ENCODE results near the gene CFAP251. TPM values are rescaled to one million over a fixed set of nuclear protein-coding genes. Genes with fewer than 3 reads are reported as not detected.
A peak's percentile ranks its signal among the peaks of the same experiment; 100 is the strongest.

The CFAP251 gene
- total RNA-seq, 1 experiment from 2014 or later: 23.5 TPM

GRCh38 chr12:121963341-121964018 lies 45.1 kb downstream of the CFAP251 start:
- no peak overlapping the region for H3K4me3 Mint-ChIP-seq (ENCODE audit: unreplicated experiment)
- TF ChIP-seq CTCF (IDR thresholded peaks at IDR 0.05; ENCODE audit: unreplicated experiment): no peak
- no peaks in the 10 kb centered on the region for H3K27me3 Mint-ChIP-seq (ENCODE audit: insufficient read depth, unreplicated experiment)
- POLR2A ChIA-PET: interaction anchor here (0.6 to 1.1 kb wide), 2 partner anchors 28 to 702 kb away, joined by 3 read pairs; no protein-coding TSS in a partner anchor
- no TSS peak for BruUV-seq (replicated peaks)
- H3K4me1 Mint-ChIP-seq (ENCODE audit: insufficient read depth, unreplicated experiment): no peaks in the 10 kb centered on the region
- peaks cover 57% of the 10 kb centered on the region for H3K36me3 Mint-ChIP-seq (ENCODE audit: insufficient read depth, unreplicated experiment)
- H3K27ac Mint-ChIP-seq (ENCODE audit: low read depth, unreplicated experiment): peak overlapping the region; percentile 61
- no peaks in the 10 kb centered on the region for H3K9me3 Mint-ChIP-seq (ENCODE audit: unreplicated experiment)
- DNase-seq (ENCODE audit: unreplicated experiment): no peak
- CTCF ChIA-PET: interaction anchor here (0.7 kb wide), 1 partner anchor 497 kb away, joined by 3 read pairs; no protein-coding TSS in a partner anchor
- intact Hi-C loops (cut with micrococcal nuclease): no loop called here

GRCh38 chr12:121964813-121965643 lies 46.6 kb downstream of the CFAP251 start:
- Mint-ChIP-seq H3K4me3 (ENCODE audit: unreplicated experiment) (no peak overlapping the region), H3K9me3 (ENCODE audit: unreplicated experiment) (no peaks in the 10 kb centered on the region), H3K36me3 (ENCODE audit: insufficient read depth, unreplicated experiment) (peaks cover 53% of the 10 kb centered on the region), H3K27ac (ENCODE audit: low read depth, unreplicated experiment) (no peak overlapping the region), H3K4me1 (ENCODE audit: insufficient read depth, unreplicated experiment) (no peaks in the 10 kb centered on the region), H3K27me3 (ENCODE audit: insufficient read depth, unreplicated experiment) (no peaks in the 10 kb centered on the region)
- no TSS peak for BruUV-seq (replicated peaks)
- POLR2A ChIA-PET: interaction anchor here (0.6 to 1.1 kb wide), 2 partner anchors 27 to 450 kb away, joined by 3 read pairs; no protein-coding TSS in a partner anchor
- peak; percentile 20 for DNase-seq (ENCODE audit: unreplicated experiment)
- intact Hi-C loops (cut with micrococcal nuclease): no loop called here
- no peak for TF ChIP-seq CTCF (IDR thresholded peaks at IDR 0.05; ENCODE audit: unreplicated experiment)
- CTCF ChIA-PET: interaction anchor here (0.6 to 0.9 kb wide), 2 partner anchors 42 to 71 kb away, joined by 3 to 5 read pairs; no protein-coding TSS in a partner anchor

GRCh38 chr12:121966959-121967358 lies 48.6 kb downstream of the CFAP251 start:
- no peak for TF ChIP-seq CTCF (IDR thresholded peaks at IDR 0.05; ENCODE audit: unreplicated experiment)
- no peak overlapping the region for H3K4me3 Mint-ChIP-seq (ENCODE audit: unreplicated experiment)
- H3K27ac Mint-ChIP-seq (ENCODE audit: low read depth, unreplicated experiment): no peak overlapping the region
- H3K36me3 Mint-ChIP-seq (ENCODE audit: insufficient read depth, unreplicated experiment): peaks cover 60% of the 10 kb centered on the region
- CTCF ChIA-PET: interaction anchor here (0.7 kb wide), 1 partner anchor 9 kb away, joined by 3 read pairs; no protein-coding TSS in a partner anchor
- H3K27me3 Mint-ChIP-seq (ENCODE audit: insufficient read depth, unreplicated experiment): no peaks in the 10 kb centered on the region
- no peak for DNase-seq (ENCODE audit: unreplicated experiment)
- POLR2A ChIA-PET: no interaction called here
- no peaks in the 10 kb centered on the region for H3K4me1 Mint-ChIP-seq (ENCODE audit: insufficient read depth, unreplicated experiment)
- intact Hi-C loops (cut with micrococcal nuclease): no loop called here
- BruUV-seq (replicated peaks): no TSS peak
- H3K9me3 Mint-ChIP-seq (ENCODE audit: unreplicated experiment): peaks cover 4% of the 10 kb centered on the region

- H3K9me3 Mint-ChIP-seq (ENCODE audit: unreplicated experiment): peaks cover 8% of the 10 kb centered on the region
- H3K4me3 Mint-ChIP-seq (ENCODE audit: unreplicated experiment): no peak overlapping the region
- peaks cover 53% of the 10 kb centered on the region for H3K36me3 Mint-ChIP-seq (ENCODE audit: insufficient read depth, unreplicated experiment)
- intact Hi-C loops (cut with micrococcal nuclease): loop anchor here (2.0 kb wide), 1 partner anchor 32 kb away; no protein-coding TSS in a partner anchor
- CTCF ChIA-PET: interaction anchor here (0.6 to 1.1 kb wide), 4 partner anchors 15 to 1093 kb away, joined by 3 to 5 read pairs (median 4); no protein-coding TSS in a partner anchor
- TF ChIP-seq CTCF (IDR thresholded peaks at IDR 0.05; ENCODE audit: unreplicated experiment): no peak
- H3K27ac Mint-ChIP-seq (ENCODE audit: low read depth, unreplicated experiment): no peak overlapping the region
- no TSS peak for BruUV-seq (replicated peaks)
- H3K27me3 Mint-ChIP-seq (ENCODE audit: insufficient read depth, unreplicated experiment): no peaks in the 10 kb centered on the region
- POLR2A ChIA-PET: interaction anchor here (0.6 to 0.8 kb wide), 3 partner anchors 23 to 257 kb away, joined by 3 to 4 read pairs (median 3); no protein-coding TSS in a partner anchor
- DNase-seq (ENCODE audit: unreplicated experiment): no peak
- H3K4me1 Mint-ChIP-seq (ENCODE audit: insufficient read depth, unreplicated experiment): no peaks in the 10 kb centered on the region
These were observed 50.5 kb downstream of the CFAP251 start for GRCh38 chr12:121968876-121969275.
